Loucy (cell line): ENCODE data around the gene SRRM5.

Experiments
- H2AFZ ChIP-seq: fragments of 200-600 bp; sonication (generic); 2 replicates; pipeline ENCODE4 v1.6.0; 2016; ENCODE audit warnings: antibody characterized with exemption, mild to moderate bottlenecking, low read length, moderate library complexity
- H3F3A ChIP-seq: fragments of 200-600 bp; 2 replicates; pipeline ENCODE4 v1.6.0; 2016; ENCODE audit warnings: antibody characterized with exemption, low read depth, mild to moderate bottlenecking
- H3K27me3 ChIP-seq: fragments of 200-600 bp; sonication (generic); 2 replicates; pipeline ENCODE4 v1.6.1; 2014; ENCODE audit warnings: low read length, mild to moderate bottlenecking; ENCODE audit not compliant: insufficient read depth, poor library complexity, severe bottlenecking
- H3K36me3 ChIP-seq: fragments of 200-600 bp; sonication (generic); 2 replicates; pipeline ENCODE4 v1.6.1; 2016; ENCODE audit warnings: low read length; ENCODE audit not compliant: insufficient read depth
- H3K4me1 ChIP-seq: fragments of 200-600 bp; sonication (generic); 2 replicates; pipeline ENCODE4 v1.5.1; 2014; ENCODE audit warnings: low read length, mild to moderate bottlenecking; ENCODE audit not compliant: insufficient read depth, poor library complexity, severe bottlenecking
- H3K4me2 ChIP-seq: fragments of 200-600 bp; sonication (generic); 2 replicates; pipeline ENCODE4 v1.6.0; 2014; ENCODE audit warnings: antibody characterized with exemption, low read length, low read depth, mild to moderate bottlenecking; ENCODE audit not compliant: poor library complexity, severe bottlenecking
- H3K4me3 ChIP-seq: fragments of 200-600 bp; sonication (generic); 2 replicates; pipeline ENCODE4 v1.5.1; 2014; ENCODE audit warnings: low read length, mild to moderate bottlenecking, mixed read lengths; ENCODE audit not compliant: poor library complexity, severe bottlenecking
- H3K79me2 ChIP-seq: fragments of 200-600 bp; sonication (generic); 2 replicates; pipeline ENCODE4 v1.6.1; 2014; ENCODE audit warnings: low read length; ENCODE audit not compliant: insufficient read depth
- H3K9ac ChIP-seq: fragments of 200-600 bp; sonication (generic); 2 replicates; pipeline ENCODE4 v1.6.0; 2014; ENCODE audit warnings: mild to moderate bottlenecking, low read depth, low read length, moderate library complexity; ENCODE audit not compliant: poor library complexity, severe bottlenecking
- H3K9me2 ChIP-seq: fragments of 200-600 bp; sonication (generic); replicated peaks from 2 replicates; pipeline ENCODE4 v1.6.1; 2016; ENCODE audit warnings: low read depth, low read length, mixed read lengths
- H3K9me3 ChIP-seq: fragments of 200-600 bp; sonication (generic); 2 replicates; pipeline ENCODE4 v1.6.1; 2014; ENCODE audit warnings: mild to moderate bottlenecking, antibody characterized with exemption, low read length, low read depth; ENCODE audit not compliant: insufficient read depth
- H4K20me1 ChIP-seq: fragments of 200-600 bp; sonication (generic); 2 replicates; pipeline ENCODE4 v1.6.0; 2014; ENCODE audit warnings: antibody characterized with exemption, low read length, mild to moderate bottlenecking; ENCODE audit not compliant: insufficient read depth, poor library complexity, severe bottlenecking
- EZH2phosphoT487 ChIP-seq: fragments of 200-600 bp; IDR thresholded peaks from 2 replicates; pipeline ENCODE4 v1.6.1; 2018; ENCODE audit warnings: antibody characterized with exemption, mild to moderate bottlenecking, moderate library complexity, borderline replicate concordance
- TF ChIP-seq, protein P1 (sequence below): fragments of 200-600 bp; sonication (generic); conservative IDR thresholded peaks from 2 replicates; pipeline ENCODE4 v1.5.1; 2014; ENCODE audit warnings: mild to moderate bottlenecking, antibody characterized with exemption, low read length

Gene SRRM5

GRCh38 chr19:43575156-43575950, 36.5 kb upstream of the SRRM5 start, which contains the start of the genes PINLYP and XRCC1:
Gene PINLYP (plus strand): TSS chr19:43575801. CDS start chr19:43577192, 1,391 bp downstream.
Gene XRCC1 (minus strand): TSS chr19:43575527. CDS start chr19:43575458, 69 bp downstream.
- no peaks in the 10 kb centered on the region for H3K9me2 ChIP-seq
- no peaks in the 10 kb centered on the region for H3K27me3 ChIP-seq
- H3K9me3 ChIP-seq, result no peaks in the 10 kb centered on the region
- H3K9ac ChIP-seq, result peak within 1 kb of the TSS; percentile 98
- no peaks in the 10 kb centered on the region for H3K36me3 ChIP-seq
- TF ChIP-seq EZH2phosphoT487, result no peak
- TF ChIP-seq, protein P1, sequence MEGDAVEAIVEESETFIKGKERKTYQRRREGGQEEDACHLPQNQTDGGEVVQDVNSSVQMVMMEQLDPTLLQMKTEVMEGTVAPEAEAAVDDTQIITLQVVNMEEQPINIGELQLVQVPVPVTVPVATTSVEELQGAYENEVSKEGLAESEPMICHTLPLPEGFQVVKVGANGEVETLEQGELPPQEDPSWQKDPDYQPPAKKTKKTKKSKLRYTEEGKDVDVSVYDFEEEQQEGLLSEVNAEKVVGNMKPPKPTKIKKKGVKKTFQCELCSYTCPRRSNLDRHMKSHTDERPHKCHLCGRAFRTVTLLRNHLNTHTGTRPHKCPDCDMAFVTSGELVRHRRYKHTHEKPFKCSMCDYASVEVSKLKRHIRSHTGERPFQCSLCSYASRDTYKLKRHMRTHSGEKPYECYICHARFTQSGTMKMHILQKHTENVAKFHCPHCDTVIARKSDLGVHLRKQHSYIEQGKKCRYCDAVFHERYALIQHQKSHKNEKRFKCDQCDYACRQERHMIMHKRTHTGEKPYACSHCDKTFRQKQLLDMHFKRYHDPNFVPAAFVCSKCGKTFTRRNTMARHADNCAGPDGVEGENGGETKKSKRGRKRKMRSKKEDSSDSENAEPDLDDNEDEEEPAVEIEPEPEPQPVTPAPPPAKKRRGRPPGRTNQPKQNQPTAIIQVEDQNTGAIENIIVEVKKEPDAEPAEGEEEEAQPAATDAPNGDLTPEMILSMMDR, result no peak
- H3F3A ChIP-seq, result no peaks in the 10 kb centered on the region
- peaks cover 37% of the 10 kb centered on the region for H3K4me1 ChIP-seq
- H3K4me2 ChIP-seq, result peak within 1 kb of the TSS; percentile 100
- peaks cover 59% of the 10 kb centered on the region for H3K79me2 ChIP-seq
- H4K20me1 ChIP-seq, result no peaks in the 10 kb centered on the region
- peak within 1 kb of the TSS; percentile 64 for H2AFZ ChIP-seq
- H3K4me3 ChIP-seq, result peak within 1 kb of the TSS; percentile 85

GRCh38 chr19:43575955-43576878, 35.7 kb upstream of the SRRM5 start:
- Histone ChIP-seq H3K4me3 (peak overlapping the region; percentile 48), H4K20me1 (no peaks in the 10 kb centered on the region), H3K9me3 (no peaks in the 10 kb centered on the region), H3F3A (no peaks in the 10 kb centered on the region), H2AFZ (no peak overlapping the region), H3K4me2 (peak overlapping the region; percentile 61), H3K4me1 (peaks cover 38% of the 10 kb centered on the region), H3K27me3 (no peaks in the 10 kb centered on the region), H3K9ac (peak overlapping the region; percentile 28), H3K36me3 (no peaks in the 10 kb centered on the region), H3K79me2 (peaks cover 61% of the 10 kb centered on the region), H3K9me2 (no peaks in the 10 kb centered on the region)
- no peak for TF ChIP-seq EZH2phosphoT487
- TF ChIP-seq, protein P1, result no peak

DNA sequence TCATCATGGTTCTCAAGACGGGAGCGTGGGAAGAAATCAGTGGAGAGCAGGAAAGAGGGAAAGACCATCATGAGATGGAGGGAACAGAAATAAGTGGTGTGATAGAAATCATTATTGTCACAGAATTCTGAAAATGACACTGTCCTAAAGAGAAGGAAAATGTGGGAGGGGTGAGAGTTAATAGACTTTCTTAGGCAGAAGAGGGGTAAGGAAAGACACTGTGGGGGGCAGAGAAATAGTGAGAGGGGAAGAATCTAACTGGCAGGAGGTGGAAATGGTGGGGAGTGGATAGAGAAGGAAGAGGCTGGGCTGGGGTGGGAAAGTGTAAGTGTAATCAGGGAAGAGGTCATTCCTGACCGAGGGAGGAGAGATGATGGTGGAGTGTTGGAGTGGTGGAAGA, 33.1 kb upstream of the SRRM5 start:
- peaks cover 47% of the 10 kb centered on the region for H3K4me1 ChIP-seq
- no peaks in the 10 kb centered on the region for H3F3A ChIP-seq
- peak overlapping the region; percentile 99 for H3K9ac ChIP-seq
- H2AFZ ChIP-seq, result no peak overlapping the region
- H3K27me3 ChIP-seq, result no peaks in the 10 kb centered on the region
- H3K36me3 ChIP-seq, result no peaks in the 10 kb centered on the region
- H3K4me2 ChIP-seq, result peak overlapping the region; percentile 94
- no peaks in the 10 kb centered on the region for H3K9me2 ChIP-seq
- H4K20me1 ChIP-seq, result no peaks in the 10 kb centered on the region
- peaks cover 68% of the 10 kb centered on the region for H3K79me2 ChIP-seq
- TF ChIP-seq, protein P1, result no peak
- TF ChIP-seq EZH2phosphoT487, result no peak
- peak overlapping the region; percentile 22 for H3K4me3 ChIP-seq
- no peaks in the 10 kb centered on the region for H3K9me3 ChIP-seq
